ENCODE results near the gene LTO1. TPM values are rescaled to one million over a fixed set of nuclear protein-coding genes. Genes with fewer than 3 reads are reported as not detected.

The LTO1 gene
- total and polyA plus RNA-seq, 2 of the 13 experiments (the other 11 are each of a cell fraction or from before 2014, with no cell fraction given), result 11.8 to 15.0 TPM

- TF ChIP-seq RXRA (CRISPR knock-in tag; IDR thresholded peaks at IDR 0.05), result peak; percentile 65; the same call in 1 of the 2 replicates
- 0 out of 2 replicates have a peak, but pooled peaks have one; percentile 27 for TF ChIP-seq THAP11 (CRISPR knock-in tag; IDR thresholded peaks at IDR 0.05)
- TF ChIP-seq ARNT2 (CRISPR knock-in tag; IDR thresholded peaks at IDR 0.05; ENCODE audit: low read depth), result 0 out of 2 replicates have a peak, but pooled peaks have one; percentile 23
- no peak for TF ChIP-seq FOXP4 (CRISPR knock-in tag; IDR thresholded peaks at IDR 0.05)
- peak; percentile 47; the same call in 1 of the 2 replicates for TF ChIP-seq ZSCAN25 (CRISPR knock-in tag; IDR thresholded peaks at IDR 0.05)
- no peak for TF ChIP-seq ZNF18 (CRISPR knock-in tag; IDR thresholded peaks at IDR 0.05; ENCODE audit: insufficient replicate concordance)
- TF ChIP-seq ZNF710 (CRISPR knock-in tag; IDR thresholded peaks at IDR 0.05; ENCODE audit: borderline replicate concordance), result peak; percentile 21; the same call in 1 of the 2 replicates
- peak; percentile 59 for TF ChIP-seq RXRB (CRISPR knock-in tag; IDR thresholded peaks at IDR 0.05; ENCODE audit: borderline replicate concordance)
- TF ChIP-seq ZMYM4 (CRISPR knock-in tag; IDR thresholded peaks at IDR 0.05), result 0 out of 2 replicates have a peak, but pooled peaks have one; percentile 24
- peak; percentile 64; the same call in 1 of the 2 replicates for TF ChIP-seq KDM2A (CRISPR knock-in tag; IDR thresholded peaks at IDR 0.05; ENCODE audit: borderline replicate concordance, low read depth)
- 0 out of 2 replicates have a peak, but pooled peaks have one; percentile 48 for TF ChIP-seq NFATC3 (CRISPR knock-in tag; IDR thresholded peaks at IDR 0.05)
- 0 out of 2 replicates have a peak, but pooled peaks have one; percentile 25 for TF ChIP-seq BHLHE40 (IDR thresholded peaks at IDR 0.05; ENCODE audit: low read length)
- 0 out of 2 replicates have a peak, but pooled peaks have one; percentile 52 for TF ChIP-seq ZNF749 (CRISPR knock-in tag; IDR thresholded peaks at IDR 0.05; ENCODE audit: borderline replicate concordance)
- TF ChIP-seq ZNF687 (CRISPR knock-in tag; IDR thresholded peaks at IDR 0.05), result peak; percentile 67
- TF ChIP-seq ZNF503 (CRISPR knock-in tag; IDR thresholded peaks at IDR 0.05), result 0 out of 2 replicates have a peak, but pooled peaks have one; percentile 20
These were observed 4.9 kb downstream of the LTO1 start (continued) for GRCh38 chr11:69670158-69670845.

Data from HepG2 (cell line).